Lung (tissue), 12 donors: Measurements from ENCODE around the gene RAPGEF1. TPM values are rescaled to one million over a fixed set of nuclear protein-coding genes. Genes with fewer than 3 reads are reported as not detected.

Source experiments
- ATAC-seq: fragments of 200-7000 bp; cut with Tn5 transposase; one replicate; pipeline ENCODE4 v1.9.1; 2020; ENCODE audit warnings: moderate number of reproducible peaks; ENCODE audit not compliant: insufficient read depth, low FRiP score
- DNase-seq, 3 donors: peaks; one replicate each; pipeline ENCODE4 v3.0.0-alpha.2; 2013 to 2017
- H3K27ac ChIP-seq, 2 donors: one replicate each; pipeline ENCODE4 v1.5.1; 2013; ENCODE audit warnings: mild to moderate bottlenecking in 2 of 2, moderate library complexity in 2 of 2, control low read depth in 1 of 2, inconsistent platforms in 1 of 2, low read depth in 1 of 2, low read length in 1 of 2
- H3K27me3 ChIP-seq, 3 donors: one replicate each; pipeline ENCODE4 v1.5.1; 2013; ENCODE audit warnings: low read length in 2 of 3; ENCODE audit not compliant: control insufficient read depth in 3 of 3, insufficient read depth in 3 of 3
- H3K36me3 ChIP-seq, 4 donors: one replicate each; pipeline ENCODE4 v1.5.1; 2013; ENCODE audit warnings: low read length in 4 of 4, mild to moderate bottlenecking in 1 of 4, moderate library complexity in 1 of 4; ENCODE audit not compliant: control insufficient read depth in 4 of 4, insufficient read depth in 4 of 4
- H3K4me1 ChIP-seq, 5 donors: one replicate each; pipeline ENCODE4 v1.5.1; 2013; ENCODE audit warnings: low read length in 5 of 5, mild to moderate bottlenecking in 2 of 5, moderate library complexity in 1 of 5; ENCODE audit not compliant: control insufficient read depth in 5 of 5, insufficient read depth in 5 of 5
- H3K4me3 ChIP-seq: one replicate; pipeline ENCODE4 v1.5.1; 2013; ENCODE audit warnings: mild to moderate bottlenecking, control low read depth, moderate library complexity
- H3K9ac ChIP-seq, 2 donors: one replicate each; pipeline ENCODE4 v1.5.1; 2013; ENCODE audit warnings: low read length in 2 of 2, control low read depth in 1 of 2; ENCODE audit not compliant: insufficient read depth in 1 of 2
- H3K9me3 ChIP-seq, 4 donors: one replicate each; pipeline ENCODE4 v1.5.1; 2013; ENCODE audit warnings: low read length in 3 of 4, mild to moderate bottlenecking in 1 of 4, moderate library complexity in 1 of 4; ENCODE audit not compliant: control insufficient read depth in 4 of 4, insufficient read depth in 3 of 4
- WGBS, 2 donors: extraction: QIAGEN DNeasy Blood & Tissue Kit; methylation state at CpG; one replicate each; pipeline ENCODE4 v1.1.7; 2013; 5-methylcytosine and 5-hydroxymethylcytosine counted together
- polyA plus RNA-seq, 2 donors: library from polyadenylated mRNA; stranded (reverse); fragments of 200-250 nt; gene quantifications; one replicate each; pipeline ENCODE4 v1.2.1, GENCODE V29; 2013
- total RNA-seq, 2 donors: library from RNA; depleted of rRNA in 1 of 2; stranded (reverse); fragments of >200 nt in 1 of 2; gene quantifications; one replicate each; pipeline ENCODE4 v1.2.1, GENCODE V29; 2014 to 2021
- TF ChIP-seq, protein P1 (sequence below): IDR thresholded peaks from 2 replicates; pipeline ENCODE4 v1.5.1; 2012; ENCODE audit warnings: mild to moderate bottlenecking; ENCODE audit errors: control extremely low read depth, extremely low read depth
- donor health status: control.
- donor health status: control.
- donor health status: Bipolar disorder and iron deficiency.
- donor health status: healthy.
- donor health status: DM: yes; HTN: yes; CAD: no.

RAPGEF1 gene
- total and polyA plus RNA-seq, 4 donors: 38.9 to 134 (median 55.1) TPM

- TF ChIP-seq, protein P1, sequence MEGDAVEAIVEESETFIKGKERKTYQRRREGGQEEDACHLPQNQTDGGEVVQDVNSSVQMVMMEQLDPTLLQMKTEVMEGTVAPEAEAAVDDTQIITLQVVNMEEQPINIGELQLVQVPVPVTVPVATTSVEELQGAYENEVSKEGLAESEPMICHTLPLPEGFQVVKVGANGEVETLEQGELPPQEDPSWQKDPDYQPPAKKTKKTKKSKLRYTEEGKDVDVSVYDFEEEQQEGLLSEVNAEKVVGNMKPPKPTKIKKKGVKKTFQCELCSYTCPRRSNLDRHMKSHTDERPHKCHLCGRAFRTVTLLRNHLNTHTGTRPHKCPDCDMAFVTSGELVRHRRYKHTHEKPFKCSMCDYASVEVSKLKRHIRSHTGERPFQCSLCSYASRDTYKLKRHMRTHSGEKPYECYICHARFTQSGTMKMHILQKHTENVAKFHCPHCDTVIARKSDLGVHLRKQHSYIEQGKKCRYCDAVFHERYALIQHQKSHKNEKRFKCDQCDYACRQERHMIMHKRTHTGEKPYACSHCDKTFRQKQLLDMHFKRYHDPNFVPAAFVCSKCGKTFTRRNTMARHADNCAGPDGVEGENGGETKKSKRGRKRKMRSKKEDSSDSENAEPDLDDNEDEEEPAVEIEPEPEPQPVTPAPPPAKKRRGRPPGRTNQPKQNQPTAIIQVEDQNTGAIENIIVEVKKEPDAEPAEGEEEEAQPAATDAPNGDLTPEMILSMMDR: no peak
- Histone ChIP-seq H3K9me3 (peaks cover 0 to 2% (median 0%) of the 10 kb centered on the region in 4 donors), H3K4me1 (peaks cover 16 to 58% (median 35%) of the 10 kb centered on the region in 5 donors), H3K27ac (peak overlapping the region in 1 of 2 donors; percentile 30), H3K27me3 (no peaks in the 10 kb centered on the region), H3K9ac (no peak overlapping the region), H3K4me3 (no peak overlapping the region), H3K36me3 (peaks cover 0 to 2% (median 0%) of the 10 kb centered on the region in 4 donors)
- WGBS, 2 donors: 94 to 96% methylated on average over 5 of the region's 5 CpGs
- no peak for ATAC-seq
- no peak for DNase-seq
Measured at GRCh38 chr9:131695366-131695765, 44.5 kb downstream of the RAPGEF1 start.

DNA sequence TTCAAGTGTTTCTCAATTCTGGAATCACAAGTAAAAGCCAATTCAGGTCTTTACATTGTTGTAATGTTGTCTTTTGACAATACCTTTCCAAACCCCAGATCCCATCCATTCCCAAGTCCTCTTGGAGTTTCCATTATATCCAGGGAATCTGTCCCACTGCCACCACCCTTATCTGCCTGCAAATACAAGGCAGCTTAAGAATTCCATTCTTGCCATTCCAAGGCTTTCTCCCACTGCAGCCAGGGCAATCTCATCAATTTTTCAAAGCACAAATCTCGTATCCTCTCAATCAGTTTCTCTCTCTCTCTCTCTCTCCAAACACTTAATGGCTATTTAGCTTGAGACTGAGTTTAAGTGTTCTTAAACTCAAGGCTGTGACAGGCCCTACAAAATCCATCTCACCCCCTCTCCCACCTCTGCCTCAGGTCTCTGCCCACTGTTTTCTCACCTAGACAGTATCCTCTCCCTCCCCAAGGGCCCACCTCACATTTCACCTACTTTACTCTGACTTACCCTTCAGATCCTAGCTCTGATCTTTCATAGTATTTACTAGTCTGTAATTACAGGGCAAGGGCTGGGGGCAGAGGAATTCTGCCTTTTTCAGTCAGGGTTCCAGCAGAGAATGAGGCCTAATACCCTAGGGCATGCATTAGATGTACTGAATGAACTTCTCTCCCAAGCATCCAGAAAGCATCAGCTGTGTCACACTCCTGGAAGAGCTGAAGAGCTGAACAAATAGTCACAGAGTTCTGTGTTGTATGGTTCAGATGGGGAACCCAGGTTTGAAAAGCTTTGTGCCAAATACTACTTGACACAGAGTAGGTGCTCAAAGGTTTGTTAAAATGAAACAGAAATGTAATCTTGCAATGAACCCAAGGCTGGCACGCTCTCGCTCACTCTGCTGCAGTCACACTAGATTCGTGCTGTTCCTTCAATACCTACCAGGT, 46.0 kb downstream of the RAPGEF1 start:
- no peak for DNase-seq
- 69 to 70% methylated on average over 4 of the region's 4 CpGs for WGBS, 2 donors
- TF ChIP-seq, protein P1: no peak
- Histone ChIP-seq H3K4me1 (peaks cover 16 to 50% (median 30%) of the 10 kb centered on the region in 5 donors), H3K27ac (no peak overlapping the region), H3K9me3 (peaks cover 0 to 2% (median 0%) of the 10 kb centered on the region in 4 donors), H3K36me3 (peaks cover 0 to 2% (median 0%) of the 10 kb centered on the region in 4 donors), H3K4me3 (no peak overlapping the region), H3K9ac (no peak overlapping the region), H3K27me3 (no peaks in the 10 kb centered on the region)
- ATAC-seq: no peak

DNA sequence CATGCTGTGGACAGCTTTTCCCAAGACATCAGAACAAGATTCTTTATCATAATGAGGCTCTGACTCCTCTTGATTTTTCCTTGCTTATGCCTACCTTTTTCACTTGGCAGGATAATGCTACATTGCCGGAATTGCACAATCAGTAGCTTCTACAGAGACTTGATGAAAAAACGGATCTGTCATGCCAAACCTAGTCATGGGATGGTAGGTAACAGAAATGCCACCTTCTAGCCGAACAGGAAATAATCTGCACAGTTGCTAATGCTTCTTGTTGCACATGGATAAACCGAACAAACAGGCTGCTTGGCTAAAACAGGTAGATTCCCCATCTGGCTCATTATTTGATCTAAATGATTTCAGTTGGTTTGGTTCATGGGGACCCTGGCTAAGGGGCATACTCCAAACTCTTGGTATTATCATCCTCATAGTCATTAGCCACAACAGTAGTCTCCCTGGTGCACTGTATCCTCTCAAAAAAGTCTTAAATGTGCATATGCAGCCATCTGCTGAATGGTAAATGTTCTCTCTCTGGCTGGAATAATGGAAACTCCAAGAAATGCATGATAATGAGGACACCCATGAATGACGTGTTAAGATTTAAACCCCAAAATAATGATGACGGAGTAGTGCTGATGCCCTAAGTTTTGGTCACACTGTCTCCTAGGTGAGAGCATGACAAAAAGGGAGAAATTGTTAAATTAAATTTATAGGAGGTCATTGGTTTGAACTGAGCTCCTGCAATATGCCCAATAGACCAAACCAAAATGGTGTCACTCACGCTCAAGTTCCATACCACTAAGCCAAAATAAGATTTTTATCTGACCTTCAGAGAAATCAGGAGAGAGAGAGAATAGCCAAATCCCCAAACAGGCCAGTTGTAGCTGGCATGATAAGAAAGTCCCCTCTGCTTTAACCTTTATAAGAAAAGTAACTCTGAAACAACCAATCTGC, 47.0 kb downstream of the RAPGEF1 start:
- H3K4me1 ChIP-seq: peaks cover 16 to 43% (median 24%) of the 10 kb centered on the region in 5 donors
- no peak for ATAC-seq

More for the DNA sequence above, 47.0 kb downstream of the RAPGEF1 start:
- no peak overlapping the region for H3K4me3 ChIP-seq
- no peak for DNase-seq
- TF ChIP-seq, protein P1: no peak
- peaks cover 0 to 2% (median 0%) of the 10 kb centered on the region in 4 donors for H3K36me3 ChIP-seq
- no peak overlapping the region for H3K9ac ChIP-seq
- no peak overlapping the region for H3K27ac ChIP-seq
- peaks cover 0 to 2% (median 0%) of the 10 kb centered on the region in 4 donors for H3K9me3 ChIP-seq
- H3K27me3 ChIP-seq: no peaks in the 10 kb centered on the region
- 83 to 85% methylated on average over 7 of the region's 7 CpGs for WGBS, 2 donors
